Astrocyte of the cerebellum (primary cell): ENCODE data around the gene SLC12A7.

Experiments
- DNase-seq: peaks from one replicate; pipeline ENCODE4 v3.0.0-alpha.2; 2011; ENCODE audit warnings: low read depth
- H3K4me3 ChIP-seq: 2 replicates; pipeline ENCODE4 v1.5.1; 2011; ENCODE audit warnings: mild to moderate bottlenecking, low read depth, low read length, moderate library complexity
- in situ Hi-C: cut with HindIII; loops from 2 replicates; pipeline ENCODE4 v1.10.0; 2017; ENCODE audit warnings: low sequenced_read_pairs
- TF ChIP-seq, protein P1 (sequence below): IDR thresholded peaks from 2 replicates; pipeline ENCODE4 v1.5.1; 2012; ENCODE audit warnings: low read length, low read depth, moderate library complexity, mild to moderate bottlenecking; ENCODE audit errors: missing control alignments

Gene SLC12A7

DNA sequence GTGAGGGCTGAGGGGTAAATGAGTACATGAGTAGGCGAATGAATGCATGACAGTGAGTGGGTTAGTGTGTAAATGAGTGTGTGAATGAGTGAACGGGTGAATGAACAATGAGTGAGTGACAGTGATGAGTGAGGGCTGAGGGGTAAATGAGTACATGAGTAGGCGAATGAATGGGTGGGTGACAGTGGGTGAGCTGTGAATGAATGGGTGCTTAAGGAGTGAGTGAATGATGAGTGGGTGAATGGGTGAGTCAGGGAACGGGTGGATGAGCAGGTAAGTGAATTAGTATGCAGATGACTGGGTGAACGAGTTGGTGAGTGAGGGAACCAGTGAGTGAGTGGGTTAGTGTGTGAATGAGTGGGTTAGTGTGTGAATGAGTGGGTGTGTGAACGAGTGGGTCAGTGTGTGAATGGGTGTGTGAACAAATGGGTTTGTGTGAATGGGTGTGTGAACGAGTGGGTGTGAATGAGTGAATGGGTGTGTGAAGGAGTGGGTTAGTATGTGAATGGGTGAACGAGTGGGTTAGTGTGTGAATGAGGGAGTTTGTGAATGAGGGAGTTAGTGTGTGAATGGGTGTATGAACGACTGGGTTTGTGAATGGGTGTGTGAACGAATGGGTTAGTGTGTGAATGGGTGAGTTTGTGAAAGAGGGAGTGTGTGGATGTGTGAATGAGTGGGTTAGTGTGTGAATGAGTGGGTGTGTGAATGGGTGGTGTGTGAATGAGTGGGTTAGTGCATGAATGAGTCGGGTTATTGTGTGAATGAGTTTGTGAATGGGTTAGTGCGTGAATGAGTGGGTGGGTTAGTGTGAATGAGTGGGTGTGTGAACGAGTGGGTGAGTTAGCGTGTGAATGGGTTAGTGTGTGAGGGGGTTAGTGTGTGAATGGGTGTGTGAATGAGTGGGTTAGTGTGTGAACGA, 70.4 kb downstream of the SLC12A7 start:
- in situ Hi-C loops, result loop anchor here (10.0 kb wide), 1 partner anchor 57 kb away; no protein-coding TSS in a partner anchor
- no peak overlapping the region for H3K4me3 ChIP-seq
- no peak for DNase-seq
- TF ChIP-seq, protein P1, sequence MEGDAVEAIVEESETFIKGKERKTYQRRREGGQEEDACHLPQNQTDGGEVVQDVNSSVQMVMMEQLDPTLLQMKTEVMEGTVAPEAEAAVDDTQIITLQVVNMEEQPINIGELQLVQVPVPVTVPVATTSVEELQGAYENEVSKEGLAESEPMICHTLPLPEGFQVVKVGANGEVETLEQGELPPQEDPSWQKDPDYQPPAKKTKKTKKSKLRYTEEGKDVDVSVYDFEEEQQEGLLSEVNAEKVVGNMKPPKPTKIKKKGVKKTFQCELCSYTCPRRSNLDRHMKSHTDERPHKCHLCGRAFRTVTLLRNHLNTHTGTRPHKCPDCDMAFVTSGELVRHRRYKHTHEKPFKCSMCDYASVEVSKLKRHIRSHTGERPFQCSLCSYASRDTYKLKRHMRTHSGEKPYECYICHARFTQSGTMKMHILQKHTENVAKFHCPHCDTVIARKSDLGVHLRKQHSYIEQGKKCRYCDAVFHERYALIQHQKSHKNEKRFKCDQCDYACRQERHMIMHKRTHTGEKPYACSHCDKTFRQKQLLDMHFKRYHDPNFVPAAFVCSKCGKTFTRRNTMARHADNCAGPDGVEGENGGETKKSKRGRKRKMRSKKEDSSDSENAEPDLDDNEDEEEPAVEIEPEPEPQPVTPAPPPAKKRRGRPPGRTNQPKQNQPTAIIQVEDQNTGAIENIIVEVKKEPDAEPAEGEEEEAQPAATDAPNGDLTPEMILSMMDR, result no peak

DNA sequence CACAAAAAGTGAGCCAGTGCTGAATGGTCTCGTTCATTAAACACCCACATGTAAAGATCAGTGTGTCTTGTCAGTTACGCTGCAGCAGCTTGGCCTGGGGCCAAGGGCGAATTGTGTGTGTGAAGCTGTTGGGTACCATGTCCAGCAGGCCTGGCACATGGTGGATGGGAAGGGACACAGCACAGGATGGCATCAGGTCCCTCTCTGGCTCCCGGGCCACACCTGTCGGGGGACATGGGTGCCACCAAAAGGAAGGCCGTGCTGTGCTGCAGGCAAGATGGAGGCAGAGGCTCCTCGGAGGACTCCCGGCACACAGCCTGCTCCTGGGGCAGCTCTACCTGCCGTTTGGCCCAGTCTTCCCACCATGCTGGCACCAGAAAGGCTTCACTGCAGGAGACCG, 71.3 kb downstream of the SLC12A7 start:
- DNase-seq, result no peak
- in situ Hi-C loops, result loop anchor here (10.0 kb wide), 1 partner anchor 56 kb away; no protein-coding TSS in a partner anchor
- TF ChIP-seq, protein P1, result no peak
- no peak overlapping the region for H3K4me3 ChIP-seq

DNA sequence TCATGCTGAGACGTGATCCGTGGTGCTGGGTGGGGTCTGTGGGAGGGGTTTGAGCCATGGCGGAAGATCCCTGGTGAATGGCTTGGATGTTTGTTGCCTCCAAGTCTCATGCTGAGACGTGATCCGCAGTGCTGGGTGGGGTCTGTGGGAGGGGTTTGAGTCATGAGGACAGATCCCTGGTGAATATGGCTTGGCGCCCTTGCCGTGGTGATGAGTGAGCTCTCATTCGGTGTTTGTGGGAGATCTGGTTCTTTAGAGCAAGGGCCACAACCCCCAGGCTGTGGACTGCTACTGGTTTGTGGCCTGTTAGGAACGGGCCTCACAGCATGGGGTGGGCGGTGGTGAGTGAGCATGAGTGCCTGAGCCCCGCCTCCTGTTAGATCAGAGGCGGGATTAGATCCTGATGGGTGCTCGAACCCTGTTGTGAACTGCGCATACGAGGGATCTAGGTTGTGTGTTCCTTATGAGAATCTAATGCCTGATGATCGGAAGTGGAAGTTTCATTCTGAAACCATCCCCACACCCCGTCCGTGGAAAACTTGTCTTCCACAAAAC, 72.1 kb downstream of the SLC12A7 start:
- no peak for DNase-seq
- no peak overlapping the region for H3K4me3 ChIP-seq
- TF ChIP-seq, protein P1, result no peak
- in situ Hi-C loops, result loop anchor here (10.0 kb wide), 1 partner anchor 55 kb away; no protein-coding TSS in a partner anchor

DNA sequence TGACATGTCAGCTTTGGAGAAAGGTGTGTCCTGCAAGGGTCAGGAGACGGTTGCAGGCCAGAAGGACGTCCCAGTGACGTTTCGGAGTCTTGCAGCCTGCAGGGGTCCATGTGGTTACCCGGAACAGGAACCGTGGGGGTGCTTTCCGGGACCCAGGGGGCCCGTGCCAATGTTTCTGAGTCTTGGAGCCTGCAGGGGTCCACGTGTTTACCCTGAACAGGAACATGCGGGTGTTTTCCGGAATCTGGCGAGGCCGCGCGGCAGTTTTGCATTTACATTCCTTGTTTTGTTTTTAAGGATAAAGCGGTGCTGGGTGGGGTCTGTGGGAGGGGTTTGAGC, 72.7 kb downstream of the SLC12A7 start:
- in situ Hi-C loops, result no loop called here
- no peak for DNase-seq
- no peak overlapping the region for H3K4me3 ChIP-seq
- TF ChIP-seq, protein P1, result no peak

DNA sequence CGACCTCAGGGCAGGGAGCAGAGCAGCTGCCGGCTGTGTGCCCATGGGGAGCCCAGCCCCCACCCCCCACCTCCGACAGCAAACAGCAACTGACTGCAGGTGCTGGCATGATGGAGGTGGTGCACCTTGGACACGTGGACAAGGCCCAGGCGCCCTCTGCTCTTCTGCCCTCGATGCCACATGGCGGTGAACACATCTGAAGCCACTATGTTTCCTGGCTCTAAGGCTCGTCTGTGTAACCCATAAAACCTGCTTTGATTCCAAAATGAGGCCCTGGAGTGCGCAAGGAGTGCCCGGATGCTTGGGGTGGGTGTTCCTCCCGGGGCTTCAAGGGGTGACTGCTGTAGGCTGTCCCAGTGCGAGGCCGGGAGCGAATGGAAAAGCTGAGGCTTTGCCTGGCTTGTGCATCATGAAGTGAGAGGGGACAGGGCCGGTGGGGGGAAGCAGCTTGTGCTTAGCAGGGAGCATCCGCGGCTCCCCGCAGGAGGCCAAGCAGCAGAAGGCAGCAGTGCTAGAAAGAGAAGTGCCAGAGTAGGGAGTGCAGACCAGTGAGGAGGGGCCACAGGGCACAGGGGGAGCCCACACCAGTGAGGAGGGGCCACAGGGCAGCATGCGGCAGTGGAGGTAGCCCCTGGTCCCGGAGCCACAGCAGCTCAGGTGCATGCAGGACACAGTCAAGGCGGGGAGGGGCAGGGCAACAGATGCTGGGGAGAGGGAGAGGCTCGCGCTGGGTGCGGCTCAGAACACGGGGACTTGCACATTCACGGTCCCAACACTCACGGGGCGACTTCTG, 73.2 kb downstream of the SLC12A7 start:
- DNase-seq, result no peak
- TF ChIP-seq, protein P1, result no peak
- in situ Hi-C loops, result no loop called here
- H3K4me3 ChIP-seq, result no peak overlapping the region

DNA sequence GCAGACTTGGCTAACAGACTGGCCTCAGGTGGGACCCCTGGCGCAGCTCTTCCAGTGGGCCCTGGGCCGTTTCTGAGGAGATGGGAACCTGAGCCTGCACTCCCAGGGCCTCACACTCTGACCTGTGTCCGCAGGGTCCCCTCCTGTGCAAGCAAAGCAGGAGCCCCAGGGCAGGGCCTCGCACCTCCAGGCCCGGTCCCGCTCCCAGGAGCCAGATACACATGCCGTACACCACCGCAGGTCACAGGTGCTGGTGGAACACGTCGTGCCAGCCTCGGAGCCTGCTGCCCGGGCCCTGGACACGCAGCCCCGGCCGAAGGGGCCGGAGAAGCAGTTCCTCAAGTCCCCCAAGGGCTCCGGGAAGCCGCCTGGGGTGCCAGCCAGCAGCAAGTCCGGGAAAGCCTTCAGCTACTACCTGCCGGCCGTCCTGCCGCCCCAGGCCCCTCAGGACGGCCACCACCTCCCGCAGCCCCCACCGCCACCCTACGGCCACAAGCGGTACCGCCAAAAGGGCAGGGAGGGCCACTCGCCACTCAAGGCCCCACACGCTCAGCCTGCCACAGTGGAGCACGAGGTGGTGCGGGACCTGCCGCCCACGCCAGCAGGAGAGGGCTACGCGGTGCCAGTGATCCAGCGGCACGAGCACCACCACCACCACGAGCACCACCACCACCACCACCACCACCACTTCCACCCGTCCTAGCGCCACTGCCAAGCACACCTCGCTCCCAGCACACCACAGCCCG, 74.0 kb downstream of the SLC12A7 start:
- H3K4me3 ChIP-seq, result no peak overlapping the region
- in situ Hi-C loops, result no loop called here
- DNase-seq, result no peak
- TF ChIP-seq, protein P1, result no peak
